HEK293T (cell line): ENCODE data around the gene KIF21A.
A peak's percentile ranks its signal among the peaks of the same experiment; 100 is the strongest.

Experiments
- CTCF ChIA-PET: fragments of 350-600 bp; formaldehyde crosslinking; extraction: SDS; loops from one replicate; lab custom pipeline; 2021; ENCODE audit warnings: antibody characterized with exemption, inconsistent platforms; lab: Yijun Ruan, JAX
- POLR2A ChIA-PET: fragments of 350-600 bp; formaldehyde crosslinking; extraction: SDS; loops from one replicate; lab custom pipeline; 2020; ENCODE audit warnings: antibody characterized with exemption, inconsistent platforms; lab: Yijun Ruan, JAX
- DNase-seq: peaks from one replicate; pipeline ENCODE4 v3.0.0; 2012; ENCODE audit warnings: mixed read lengths; ENCODE audit errors: extremely low spot score
- ARNT ChIP-seq: fragments of 450-650 bp; IDR thresholded peaks from 2 replicates; pipeline ENCODE4 v1.6.1; 2017; ENCODE audit warnings: mild to moderate bottlenecking
- BHLHE40 ChIP-seq: fragments of 450-650 bp; IDR thresholded peaks from 2 replicates; pipeline ENCODE4 v1.6.1; 2016; ENCODE audit warnings: mild to moderate bottlenecking, moderate library complexity, borderline replicate concordance
- CTBP1 ChIP-seq: fragments of 450-650 bp; IDR thresholded peaks from 2 replicates; pipeline ENCODE4 v1.6.1; 2016; ENCODE audit warnings: borderline replicate concordance
- ELF4 ChIP-seq: fragments of 450-650 bp; IDR thresholded peaks from 2 replicates; pipeline ENCODE4 v1.6.1; 2017; ENCODE audit warnings: antibody characterized with exemption
- FOXA1 ChIP-seq: fragments of 450-650 bp; IDR thresholded peaks from 2 replicates; pipeline ENCODE4 v1.6.1; 2016; ENCODE audit warnings: mild to moderate bottlenecking
- FOXK2 ChIP-seq: fragments of 450-650 bp; IDR thresholded peaks from 2 replicates; pipeline ENCODE4 v1.6.1; 2016; ENCODE audit warnings: mild to moderate bottlenecking
- FOXM1 ChIP-seq: fragments of 450-650 bp; IDR thresholded peaks from 2 replicates; pipeline ENCODE4 v1.6.1; 2017; ENCODE audit warnings: mild to moderate bottlenecking, borderline replicate concordance
- HDGF ChIP-seq: fragments of 450-650 bp; IDR thresholded peaks from 2 replicates; pipeline ENCODE4 v1.6.1; 2017; ENCODE audit warnings: antibody characterized with exemption, borderline replicate concordance
- L3MBTL2 ChIP-seq: fragments of 450-650 bp; conservative IDR thresholded peaks from 2 replicates; pipeline ENCODE4 v1.6.1; 2016; ENCODE audit warnings: mild to moderate bottlenecking
- LEF1 ChIP-seq: fragments of 450-650 bp; IDR thresholded peaks from 2 replicates; pipeline ENCODE4 v1.6.1; 2017; ENCODE audit warnings: mild to moderate bottlenecking, borderline replicate concordance
- NFRKB ChIP-seq: fragments of 450-650 bp; IDR thresholded peaks from 2 replicates; pipeline ENCODE4 v1.6.1; 2016; ENCODE audit warnings: mild to moderate bottlenecking, moderate library complexity
- PKNOX1 ChIP-seq: fragments of 450-650 bp; IDR thresholded peaks from 2 replicates; pipeline ENCODE4 v1.6.1; 2016
- SP1 ChIP-seq: fragments of 450-650 bp; IDR thresholded peaks from 2 replicates; pipeline ENCODE4 v1.6.1; 2017
- SUZ12 ChIP-seq: fragments of 450-650 bp; IDR thresholded peaks from 2 replicates; pipeline ENCODE4 v1.6.1; 2016; ENCODE audit warnings: mild to moderate bottlenecking
- TARDBP ChIP-seq: fragments of 450-650 bp; IDR thresholded peaks from 2 replicates; pipeline ENCODE4 v1.6.1; 2016
- ZNF384 ChIP-seq: fragments of 450-650 bp; IDR thresholded peaks from 2 replicates; pipeline ENCODE4 v1.6.1; 2016

Gene KIF21A

GRCh38 chr12:39431002-39431796 is 11.7 kb downstream of the KIF21A start:
- DNase-seq, result no peak
- no peak for TF ChIP-seq ARNT
- no peak for TF ChIP-seq CTBP1
- ChIA-PET POLR2A (no interaction called here), CTCF (no interaction called here)

- ChIA-PET CTCF (no interaction called here), POLR2A (no interaction called here)
- DNase-seq, result no peak
- TF ChIP-seq PKNOX1 (no peak), FOXA1 (no peak)
Observed at GRCh38 chr12:39429809-39430208, 13.1 kb downstream of the KIF21A start.

GRCh38 chr12:39427360-39427808 is 15.5 kb downstream of the KIF21A start:
- DNase-seq, result no peak
- ChIA-PET POLR2A (interaction anchor here (0.8 kb wide), 1 partner anchor 16 kb away, joined by 3 read pairs; no protein-coding TSS in a partner anchor), CTCF (no interaction called here)
- TF ChIP-seq SP1 (no peak), FOXA1 (no peak), ZNF384 (no peak), TARDBP (no peak), LEF1 (no peak), SUZ12 (no peak), HDGF (no peak), BHLHE40 (no peak), NFRKB (no peak)

GRCh38 chr12:39426636-39427240 is 16.2 kb downstream of the KIF21A start:
- POLR2A ChIA-PET, result interaction anchor here (0.6 kb wide), 1 partner anchor 1055 kb away, joined by 3 read pairs; no protein-coding TSS in a partner anchor
- CTCF ChIA-PET, result no interaction called here

GRCh38 chr12:39420043-39420442 is 22.9 kb downstream of the KIF21A start:
- TF ChIP-seq LEF1, result no peak
- no peak for TF ChIP-seq SUZ12
- TF ChIP-seq PKNOX1, result no peak
- no peak for TF ChIP-seq FOXA1
- TF ChIP-seq CTBP1, result no peak
- TF ChIP-seq FOXK2, result no peak
- no peak for TF ChIP-seq ZNF384
- no peak for TF ChIP-seq SP1
- TF ChIP-seq ELF4, result no peak
- no peak for TF ChIP-seq HDGF
- no peak for TF ChIP-seq BHLHE40
- TF ChIP-seq NFRKB, result no peak
- TF ChIP-seq FOXM1, result no peak
- no peak for TF ChIP-seq L3MBTL2
- no peak for TF ChIP-seq TARDBP
- no peak for TF ChIP-seq ARNT
- ChIA-PET POLR2A (no interaction called here), CTCF (no interaction called here)
- no peak for DNase-seq

More at GRCh38 chr12:39426636-39427240, 16.2 kb downstream of the KIF21A start:
- TF ChIP-seq CTBP1, result no peak
- 0 out of 2 replicates have a peak, but pooled peaks have one; percentile 24 for TF ChIP-seq ZNF384
- no peak for DNase-seq

GRCh38 chr12:39419471-39419870 is 23.4 kb downstream of the KIF21A start:
- DNase-seq, result no peak
- no peak for TF ChIP-seq ZNF384
- no peak for TF ChIP-seq LEF1
- no peak for TF ChIP-seq SP1
- TF ChIP-seq L3MBTL2, result no peak
- TF ChIP-seq CTBP1, result no peak
- TF ChIP-seq FOXA1, result no peak
- TF ChIP-seq SUZ12, result no peak
- CTCF ChIA-PET, result no interaction called here
- POLR2A ChIA-PET, result no interaction called here

- CTCF ChIA-PET, result no interaction called here
- TF ChIP-seq ZNF384, result no peak
- no peak for TF ChIP-seq L3MBTL2
- TF ChIP-seq FOXA1, result no peak
- TF ChIP-seq HDGF, result no peak
- TF ChIP-seq SUZ12, result no peak
- no peak for TF ChIP-seq BHLHE40
- TF ChIP-seq LEF1, result no peak
- TF ChIP-seq PKNOX1, result no peak
- TF ChIP-seq TARDBP, result no peak
- TF ChIP-seq ARNT, result no peak
- TF ChIP-seq SP1, result no peak
- POLR2A ChIA-PET, result no interaction called here
Observed at GRCh38 chr12:39417916-39418315, 25.0 kb downstream of the KIF21A start.

More at GRCh38 chr12:39417916-39418315, 25.0 kb downstream of the KIF21A start:
- no peak for DNase-seq
